GM18517 (cell line): ENCODE measurements around the gene BEST3.
"Not testable (repeated sequence)": the region's sequence is repeated elsewhere in the genome, so short reads cannot be mapped to it uniquely, and the experiment has no call there.

ENCODE experiments used
- ATAC-seq: cut with Tn5 transposase; IDR thresholded peaks from one replicate; pipeline ENCODE4 v1.9.1; 2021; ENCODE audit warnings: mild to moderate bottlenecking, moderate library complexity; ENCODE audit not compliant: unreplicated experiment

The BEST3 gene

DNA sequence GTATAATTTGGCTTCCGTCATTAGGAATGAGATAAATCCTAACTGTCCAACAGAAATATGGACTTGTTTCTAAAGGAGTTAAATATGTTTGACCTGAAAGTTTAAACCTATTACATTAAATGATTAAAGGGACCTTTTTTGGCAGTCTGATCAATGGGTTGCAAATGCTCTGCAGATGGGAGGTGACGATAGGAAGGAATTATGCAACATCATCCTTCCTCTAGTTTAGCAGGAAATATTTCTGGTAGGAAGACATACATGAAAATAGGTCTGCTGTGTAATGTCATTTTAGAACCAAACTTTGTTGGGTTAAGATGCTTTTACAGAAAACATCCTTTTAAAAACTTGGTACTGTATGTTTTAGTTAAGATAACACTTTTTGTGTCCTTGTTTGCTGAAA lies 91.0 kb downstream of the BEST3 start:
- ATAC-seq: no peak

DNA sequence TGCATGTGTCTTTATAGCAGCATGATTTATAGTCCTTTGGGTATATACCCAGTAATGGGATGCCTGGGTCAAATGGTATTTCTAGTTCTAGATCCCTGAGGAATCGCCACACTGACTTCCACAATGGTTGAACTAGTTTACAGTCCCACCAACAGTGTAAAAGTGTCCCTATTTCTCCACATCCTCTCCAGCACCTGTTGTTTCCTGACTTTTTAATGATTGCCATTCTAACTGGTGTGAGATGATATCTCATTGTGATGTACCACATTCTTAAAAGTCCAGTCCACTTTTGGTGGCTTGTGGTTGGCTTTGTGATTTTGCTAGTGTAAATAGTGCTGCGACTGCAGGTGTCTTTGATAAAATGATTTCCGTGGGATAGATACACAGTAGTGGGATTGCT lies 94.8 kb downstream of the BEST3 start:
- ATAC-seq: not testable (repeated sequence)
